ENCODE measurements around the gene CFAP52. TPM values are rescaled to one million over a fixed set of nuclear protein-coding genes. Genes with fewer than 3 reads are reported as not detected.
A peak's percentile ranks its signal among the peaks of the same experiment; 100 is the strongest.

Gene CFAP52
- total and polyA plus RNA-seq, 2 of the 13 experiments (the other 11 are each of a cell fraction or from before 2014, with no cell fraction given), result not detected

DNA sequence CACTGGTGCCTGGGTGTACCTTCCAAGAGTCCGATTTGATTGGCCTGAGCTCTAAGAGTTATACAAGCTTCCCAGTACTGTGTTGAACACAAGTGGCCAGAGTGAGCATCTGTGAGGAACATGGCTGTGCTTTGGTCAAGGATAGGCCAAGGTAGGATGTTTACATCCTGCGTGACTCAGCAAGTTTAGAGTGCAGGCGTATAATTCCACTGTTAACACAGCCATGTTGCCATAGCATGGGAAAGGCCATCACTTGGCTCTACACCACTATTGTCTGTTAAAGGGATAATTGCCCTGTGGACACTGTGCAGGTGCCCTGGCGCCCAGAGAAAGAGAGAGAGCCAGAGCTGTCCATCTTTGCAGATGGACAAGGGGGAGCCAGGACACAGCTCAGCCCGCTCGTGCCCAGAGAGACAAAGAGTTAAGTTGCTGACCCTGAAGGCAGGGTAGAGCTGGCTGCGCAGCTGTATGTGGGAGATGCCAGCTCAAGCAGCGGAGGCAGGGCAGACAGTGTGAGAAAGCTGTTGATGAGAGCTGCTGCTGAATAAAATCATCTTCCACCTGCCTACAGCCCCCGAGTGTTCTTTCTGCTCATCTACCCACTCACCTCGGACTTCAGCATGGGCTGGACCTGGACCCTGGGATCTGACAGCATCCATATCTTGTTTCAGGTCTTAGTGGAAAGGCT, 11.7 kb downstream of the CFAP52 start (continued):
- TF ChIP-seq ARID4A (CRISPR knock-in tag; IDR thresholded peaks at IDR 0.05; ENCODE audit: borderline replicate concordance) (no peak), NFE2L2 (IDR thresholded peaks at IDR 0.05; ENCODE audit: low read length) (peak; percentile 93)

DNA sequence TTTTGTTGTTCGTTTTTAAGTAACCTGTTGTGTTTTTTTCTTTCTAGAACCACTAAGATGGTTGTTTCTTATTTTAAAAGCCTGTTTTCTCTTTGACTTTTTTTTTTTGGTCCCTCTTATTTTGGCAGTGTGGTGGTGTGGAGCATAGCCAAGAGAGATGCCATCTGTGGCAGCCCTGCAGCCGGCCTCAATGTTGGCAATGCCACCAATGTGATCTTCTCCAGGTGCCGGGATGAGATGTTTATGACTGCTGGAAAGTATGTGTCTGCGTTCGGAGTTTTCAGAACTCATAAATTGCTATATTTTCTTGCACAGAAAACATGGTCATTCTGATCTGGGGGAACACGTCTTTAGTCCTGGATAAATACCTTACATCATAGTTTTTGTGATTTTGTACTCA, 17.6 kb downstream of the CFAP52 start:
- peaks cover 0 to 9% of the 10 kb centered on the region in 2 experiments; a peak in 2 of 5 replicates for H3K27me3 ChIP-seq (ENCODE audit: control insufficient read depth in 1 of 2, insufficient read depth in 2 of 2, low read length in 2 of 2)
- 13% methylated on average over 6 of the region's 6 CpGs for WGBS (ENCODE audit: low lambda C conversion rate)
- FAIRE-seq (no peak), DNase-seq (ENCODE audit: low spot score) (no peak), ATAC-seq (no peak)
- in situ Hi-C loops (cut with HindIII; ENCODE audit: extremely low pct_ligation_motif_present, low pct_unique_long_range_greater_than_20kb), result no loop called here
- no peak overlapping the region for H3K27ac ChIP-seq (ENCODE audit: extremely low read length, insufficient read depth, low read length)
- H2AFZ ChIP-seq (ENCODE audit: low read length), result no peak overlapping the region
- no peak overlapping the region for H3K4me2 ChIP-seq (ENCODE audit: low read depth, low read length)
- CTCF ChIA-PET (ENCODE audit: low intra/inter-chr PET ratio, low total read pairs), result no interaction called here
- intact Hi-C loops (cut with micrococcal nuclease; ENCODE audit: unreplicated experiment), result no loop called here
- no TSS peak for BruUV-seq (replicated peaks)
- no peaks in the 10 kb centered on the region for H4K20me1 ChIP-seq (ENCODE audit: insufficient read depth, low read length)
- no peaks in the 10 kb centered on the region for H3K79me2 ChIP-seq (ENCODE audit: insufficient read depth, low read length)
- H3K9me3 ChIP-seq (ENCODE audit: low read length), result no peaks in the 10 kb centered on the region
- H3K4me1 ChIP-seq (ENCODE audit: insufficient read depth, low read length), result no peaks in the 10 kb centered on the region
- POLR2A ChIA-PET, result no interaction called here
- no peak overlapping the region for H3K9ac ChIP-seq (ENCODE audit: insufficient read depth, low read depth, low read length)
- H3K36me3 ChIP-seq (replicated peaks in 1 of 2; ENCODE audit: control insufficient read depth in 1 of 2, insufficient read depth in 2 of 2, low read length in 2 of 2), result no peaks in the 10 kb centered on the region
- no peak overlapping the region for H3K4me3 ChIP-seq (replicated peaks in 1 of 3; ENCODE audit: insufficient read depth in 1 of 3, low read depth in 2 of 3, low read length in 3 of 3)
- TF ChIP-seq ZNF235 (CRISPR knock-in tag; IDR thresholded peaks at IDR 0.05; ENCODE audit: borderline replicate concordance) (no peak), ERF (CRISPR knock-in tag; IDR thresholded peaks at IDR 0.05) (no peak), RAD51 (IDR thresholded peaks at IDR 0.05; ENCODE audit: borderline replicate concordance) (no peak), E2F2 (CRISPR knock-in tag; IDR thresholded peaks at IDR 0.05; ENCODE audit: borderline replicate concordance) (no peak), ZNF326 (CRISPR knock-in tag; IDR thresholded peaks at IDR 0.05; ENCODE audit: borderline replicate concordance) (no peak), MLXIP (CRISPR knock-in tag; IDR thresholded peaks at IDR 0.05; ENCODE audit: borderline replicate concordance) (no peak), HIVEP1 (CRISPR knock-in tag; IDR thresholded peaks at IDR 0.05) (no peak), HMGXB4 (CRISPR knock-in tag; IDR thresholded peaks at IDR 0.05; ENCODE audit: borderline replicate concordance in 1 of 2, low read depth in 1 of 2) (no peak)
